Activated CD8-positive, alpha-beta memory T cell treated with anti-CD3 and anti-CD28 coated beads, Interleukin-2, amount 50 U/mL, for 48 hours (primary cell): ENCODE measurements around the gene ZNF318.
"Not testable (repeated sequence)": the region's sequence is repeated elsewhere in the genome, so short reads cannot be mapped to it uniquely, and the experiment has no call there.

Experiments
- DNase-seq: peaks from one replicate; pipeline ENCODE4 v3.0.0-alpha.2; 2020

Gene ZNF318

DNA sequence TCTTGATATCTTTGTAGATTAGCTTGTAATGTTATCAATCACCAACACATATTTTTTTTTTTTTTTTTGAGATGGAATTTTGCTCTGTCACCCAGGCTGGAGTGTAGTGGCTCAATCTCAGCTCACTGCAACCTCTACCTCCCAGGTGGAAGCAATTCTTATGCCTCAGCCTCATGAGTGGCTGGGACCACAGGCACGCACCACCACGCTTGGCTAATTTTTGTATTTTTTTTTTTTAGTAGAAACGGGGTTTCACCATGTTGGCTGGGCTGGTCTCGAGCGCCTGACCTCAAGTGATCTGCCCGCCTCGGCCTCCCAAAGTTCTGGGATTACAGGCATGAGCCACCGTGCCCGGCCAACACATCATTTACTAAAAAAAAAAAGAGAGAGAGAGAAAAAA, 11.4 kb upstream of the ZNF318 start:
- DNase-seq = not testable (repeated sequence)

GRCh38 chr6:43378631-43379030, 9.2 kb upstream of the ZNF318 start:
- DNase-seq = peak; percentile 25

DNA sequence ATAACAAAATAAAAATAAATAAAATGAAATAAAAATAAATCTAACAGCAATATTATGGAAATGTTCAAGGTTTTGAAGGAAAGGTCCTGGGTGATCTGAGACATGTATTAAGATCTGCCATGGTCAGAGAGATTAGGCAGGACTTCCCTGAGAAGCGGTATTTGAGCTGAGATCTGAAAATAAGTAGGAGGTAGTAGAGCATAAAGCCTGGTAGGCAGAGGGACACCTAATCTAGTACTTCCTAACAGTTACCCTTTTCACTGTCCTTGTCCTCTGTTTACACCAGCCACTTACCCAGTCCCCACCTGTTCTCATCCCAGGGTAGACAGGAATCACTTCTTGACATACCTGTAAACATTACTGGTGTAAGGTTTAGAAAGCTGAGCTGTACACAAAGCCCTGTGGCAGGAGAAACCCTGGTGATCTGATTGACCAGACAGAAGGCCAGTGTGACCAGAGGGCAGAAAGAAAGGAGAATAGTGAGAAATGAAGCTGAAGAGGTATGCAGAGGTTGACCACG, 8.3 kb upstream of the ZNF318 start:
- DNase-seq = peak; percentile 12

DNA sequence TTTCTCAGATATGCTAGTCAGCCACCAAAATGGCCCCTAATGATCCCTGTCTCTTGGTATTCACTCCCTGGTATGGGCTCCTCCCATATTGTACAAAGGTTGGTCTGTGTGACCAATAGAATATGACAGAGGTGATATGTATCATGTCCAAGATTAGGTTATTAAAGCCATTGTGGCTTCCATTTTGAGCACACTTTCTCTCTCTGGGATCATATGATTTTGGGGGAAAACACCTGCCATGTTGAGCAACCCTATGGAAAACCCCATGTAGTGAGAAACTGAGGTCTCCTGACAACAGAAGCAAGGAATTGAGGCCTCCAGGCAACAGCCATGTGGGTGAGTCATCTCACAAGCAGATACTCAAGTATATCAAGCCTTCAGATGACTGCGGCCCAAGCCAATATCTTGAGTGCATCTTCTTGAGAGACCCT, 7.1 kb upstream of the ZNF318 start:
- DNase-seq = peak; percentile 57

GRCh38 chr6:43375693-43376092, 6.2 kb upstream of the ZNF318 start:
- DNase-seq = no peak

- no peak for DNase-seq
Observed at GRCh38 chr6:43373252-43373875, 3.9 kb upstream of the ZNF318 start.

DNA sequence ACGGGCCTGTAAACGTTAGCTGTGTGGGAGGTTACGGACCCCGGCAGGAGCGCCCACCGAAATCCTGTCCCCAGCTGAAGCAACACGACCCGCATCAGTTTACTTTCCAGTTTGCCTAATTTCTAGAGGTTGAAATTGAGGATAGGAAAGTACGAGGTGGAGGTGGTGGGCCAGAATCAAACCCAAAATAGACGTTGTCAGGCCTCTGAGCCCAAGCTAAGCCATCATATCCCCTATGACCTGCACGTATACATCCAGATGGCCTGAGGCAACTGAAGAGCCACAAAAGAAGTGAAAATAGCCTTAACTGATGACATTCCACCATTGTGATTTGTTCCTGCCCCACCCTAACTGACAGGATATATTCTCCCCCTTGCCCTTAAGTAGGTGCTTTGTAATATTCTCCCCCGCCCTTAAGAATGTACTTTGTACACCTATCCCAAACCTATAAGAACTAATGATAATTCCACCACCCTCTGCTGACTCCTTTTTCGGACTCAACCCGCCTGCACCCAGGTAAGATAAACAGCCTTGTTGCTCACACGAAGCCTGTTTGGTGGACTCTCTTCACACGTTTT, 645 bp upstream of the ZNF318 start:
- not testable (repeated sequence) for DNase-seq

DNA sequence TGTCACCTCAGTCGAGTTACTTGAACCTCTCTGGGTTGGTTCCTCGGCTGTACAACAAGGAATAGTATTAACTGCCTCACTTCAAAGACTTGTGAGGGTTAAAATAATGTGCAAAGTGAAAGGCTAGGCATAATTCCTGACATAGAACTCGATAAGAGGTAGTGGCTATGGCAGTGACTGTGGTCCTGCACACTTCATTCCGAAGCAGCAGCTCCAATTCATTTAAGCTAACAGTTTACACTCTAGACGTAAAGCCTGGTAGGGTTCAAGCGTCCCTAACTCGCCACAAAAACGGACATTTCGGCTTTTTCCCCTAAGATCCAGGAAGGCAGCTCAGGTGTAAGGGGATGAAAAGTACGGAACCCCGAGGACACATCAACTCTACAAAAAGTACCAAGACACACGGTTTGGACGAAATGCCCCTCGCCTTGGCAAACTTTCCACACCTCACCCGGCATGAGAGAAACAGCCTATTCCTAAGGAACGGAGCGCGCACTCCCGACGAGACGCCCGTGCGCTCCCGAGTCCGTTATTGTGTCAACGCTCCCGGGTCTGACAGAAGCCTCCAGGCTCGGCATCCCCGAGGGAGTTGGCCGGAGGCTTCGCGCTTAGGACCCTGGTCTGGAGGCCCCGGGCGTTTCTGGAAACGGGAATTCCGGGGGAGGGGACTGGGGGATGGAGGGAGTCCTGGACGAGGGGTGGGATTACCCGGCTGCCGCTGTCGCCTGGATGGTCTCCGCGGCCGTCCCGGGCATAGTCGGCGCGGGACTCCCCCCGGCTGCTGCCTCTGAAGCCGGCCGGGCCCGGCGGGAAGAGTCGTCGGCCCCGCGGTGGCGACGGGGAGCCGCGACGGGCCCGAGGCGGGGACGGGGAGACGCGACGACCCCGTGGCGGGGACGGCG, 937 bp downstream of the ZNF318 start:
- peak; percentile 66 for DNase-seq

DNA sequence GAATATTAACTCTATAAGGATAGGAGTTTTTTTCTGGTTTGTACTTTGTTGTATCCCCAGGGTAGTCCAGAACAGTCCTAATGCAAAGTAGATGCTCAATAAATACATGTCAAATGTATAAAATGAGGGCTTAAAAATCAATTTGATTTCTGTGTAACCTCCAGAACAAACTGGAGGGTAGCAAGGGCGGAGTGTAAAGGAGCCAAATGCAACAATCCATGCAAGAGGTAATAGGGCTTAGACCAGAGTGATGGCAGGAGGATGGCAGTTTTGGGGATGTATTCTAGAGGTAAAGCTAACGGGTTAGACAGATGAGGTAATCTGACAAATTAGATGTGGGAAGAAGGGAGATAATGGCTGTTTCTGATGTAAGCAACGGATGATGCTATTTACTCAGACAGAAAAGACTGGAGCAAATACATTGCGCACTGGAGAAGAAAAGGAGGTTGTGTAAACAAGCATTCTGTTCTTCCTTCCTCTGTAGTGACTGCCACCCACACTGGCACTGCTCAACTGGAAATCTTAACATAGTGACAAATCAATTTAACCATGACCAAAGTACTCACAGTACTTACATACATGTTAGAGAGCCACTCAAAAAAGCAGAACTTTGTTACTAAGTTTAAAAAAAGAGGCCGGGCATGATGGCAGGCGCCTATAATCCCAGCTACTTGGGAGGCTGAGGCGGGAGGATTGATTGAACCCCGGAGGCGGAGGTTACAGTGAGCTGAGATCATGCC, 2.0 kb downstream of the ZNF318 start:
- DNase-seq = no peak

- no peak for DNase-seq
Observed at GRCh38 chr6:43361269-43361668, 8.2 kb downstream of the ZNF318 start.

GRCh38 chr6:43359831-43360230, 9.6 kb downstream of the ZNF318 start:
- DNase-seq = no peak

DNA sequence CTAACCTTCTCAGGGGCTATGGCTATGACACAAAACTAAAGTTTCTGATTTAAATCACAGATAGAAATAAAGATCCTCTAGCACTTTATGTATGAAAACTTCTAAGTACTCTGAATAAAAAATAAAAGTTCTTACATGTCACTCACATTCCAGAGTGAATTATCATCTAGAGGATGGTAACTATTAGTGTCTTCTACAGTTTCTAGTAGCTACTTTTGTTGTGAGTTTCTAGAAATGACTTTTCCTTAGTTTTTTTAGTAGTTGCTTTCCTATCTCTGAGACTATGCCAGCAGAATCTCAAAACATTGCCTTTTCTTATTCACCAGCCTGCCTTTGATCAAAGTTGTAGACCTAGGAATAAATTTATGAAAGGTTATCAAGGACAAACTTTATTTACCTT, 10.1 kb downstream of the ZNF318 start:
- DNase-seq = no peak

GRCh38 chr6:43355862-43356590, 13.4 kb downstream of the ZNF318 start:
- DNase-seq = no peak

DNA sequence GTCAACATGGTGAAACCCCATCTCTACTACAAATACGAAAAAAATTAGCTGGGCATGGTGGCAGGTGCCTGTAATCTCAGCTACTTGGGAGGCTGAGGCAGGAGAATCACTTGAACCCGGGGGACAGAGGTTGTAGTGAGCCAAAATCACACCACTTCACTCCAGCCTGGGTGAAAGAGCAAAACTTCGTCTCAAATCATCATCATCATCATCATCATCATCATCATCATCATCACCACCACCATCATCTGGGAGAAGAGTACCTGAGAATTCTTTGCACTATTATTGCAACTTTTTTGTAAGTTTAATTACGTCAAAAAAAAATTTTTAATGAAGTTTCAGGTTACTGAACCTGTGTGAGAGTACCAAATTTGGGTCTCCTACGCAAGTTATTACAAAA, 17.5 kb downstream of the ZNF318 start:
- DNase-seq = not testable (repeated sequence)

DNA sequence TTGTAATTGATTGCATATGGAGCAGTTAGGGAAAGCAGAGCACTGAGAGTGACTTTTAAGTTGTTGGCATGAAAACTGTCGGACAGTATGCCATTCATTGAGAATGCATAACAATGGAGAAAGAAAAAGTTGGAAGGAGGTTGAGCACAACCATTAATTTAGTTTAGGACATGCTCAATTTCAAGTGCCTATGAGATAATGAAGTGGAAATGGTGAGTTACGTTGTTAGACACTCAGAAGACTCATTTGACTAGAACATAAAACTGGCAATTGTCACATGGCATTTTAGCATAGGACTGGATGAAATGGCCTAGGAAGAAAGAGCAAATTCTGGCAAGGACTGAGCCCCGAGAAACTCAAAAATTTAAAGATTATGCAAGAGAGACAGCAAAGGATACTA, 22.0 kb downstream of the ZNF318 start:
- no peak for DNase-seq

GRCh38 chr6:43347021-43347420, 22.4 kb downstream of the ZNF318 start:
- no peak for DNase-seq

GRCh38 chr6:43346243-43346642, 23.2 kb downstream of the ZNF318 start:
- not testable (repeated sequence) for DNase-seq

DNA sequence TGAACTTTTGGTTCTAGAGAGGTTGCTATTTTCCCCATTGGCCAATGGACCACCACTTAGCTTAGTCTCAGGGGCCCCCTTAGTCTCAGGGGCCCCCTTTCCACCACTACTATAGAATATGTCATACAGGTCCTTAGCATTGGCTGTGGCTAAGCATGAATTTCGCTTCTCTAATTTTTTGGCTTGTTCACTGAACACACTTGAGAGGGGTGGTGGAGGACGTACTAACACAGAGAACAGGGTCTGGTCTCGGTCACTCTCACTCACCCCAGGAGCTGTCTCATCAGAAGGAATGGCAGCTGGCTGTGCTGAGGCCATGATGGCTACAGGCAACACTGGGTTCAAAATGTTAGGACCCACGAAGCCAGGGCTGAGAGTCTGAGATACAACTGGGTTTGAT, 30.3 kb downstream of the ZNF318 start:
- DNase-seq = no peak

GRCh38 chr6:43338243-43338642, 31.2 kb downstream of the ZNF318 start:
- no peak for DNase-seq

DNA sequence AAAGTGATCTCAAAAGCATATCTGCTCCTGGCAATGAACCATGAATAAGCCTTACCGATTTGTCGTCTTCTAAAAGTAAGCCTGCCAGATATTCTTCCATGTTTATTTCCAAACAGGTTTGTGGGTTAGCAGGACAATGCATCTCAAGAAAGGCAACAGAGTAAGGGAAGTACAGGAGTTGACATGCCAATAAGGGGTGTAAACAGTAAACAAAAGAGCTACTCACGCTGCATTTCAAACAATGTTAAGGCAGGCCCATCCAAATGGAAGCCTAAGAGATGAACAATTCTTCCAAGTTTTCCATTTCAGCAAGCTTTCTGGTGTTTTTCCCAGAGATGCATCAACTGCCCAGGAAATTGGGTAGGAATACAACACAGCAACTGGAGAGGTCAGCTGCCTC, 33.1 kb downstream of the ZNF318 start:
- DNase-seq = no peak

DNA sequence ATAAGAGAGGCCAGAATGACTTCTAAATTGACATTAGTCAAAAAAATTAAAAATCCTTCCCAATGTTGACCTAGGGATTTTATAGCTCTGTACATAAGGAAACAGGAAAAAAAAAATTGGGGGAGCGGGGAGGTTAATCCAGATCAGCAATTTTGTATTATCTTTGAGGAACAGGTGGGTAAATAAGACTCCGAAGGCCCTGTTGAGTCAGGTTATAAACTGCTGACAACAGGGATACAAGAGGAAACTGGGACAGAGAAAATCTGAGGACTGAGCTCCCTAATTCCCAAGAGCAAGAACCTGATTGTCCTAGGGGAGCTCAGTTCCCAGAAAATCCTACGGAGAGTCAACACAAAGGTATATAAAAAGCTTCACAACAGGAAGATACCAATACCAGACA, 34.0 kb downstream of the ZNF318 start:
- DNase-seq = no peak

DNA sequence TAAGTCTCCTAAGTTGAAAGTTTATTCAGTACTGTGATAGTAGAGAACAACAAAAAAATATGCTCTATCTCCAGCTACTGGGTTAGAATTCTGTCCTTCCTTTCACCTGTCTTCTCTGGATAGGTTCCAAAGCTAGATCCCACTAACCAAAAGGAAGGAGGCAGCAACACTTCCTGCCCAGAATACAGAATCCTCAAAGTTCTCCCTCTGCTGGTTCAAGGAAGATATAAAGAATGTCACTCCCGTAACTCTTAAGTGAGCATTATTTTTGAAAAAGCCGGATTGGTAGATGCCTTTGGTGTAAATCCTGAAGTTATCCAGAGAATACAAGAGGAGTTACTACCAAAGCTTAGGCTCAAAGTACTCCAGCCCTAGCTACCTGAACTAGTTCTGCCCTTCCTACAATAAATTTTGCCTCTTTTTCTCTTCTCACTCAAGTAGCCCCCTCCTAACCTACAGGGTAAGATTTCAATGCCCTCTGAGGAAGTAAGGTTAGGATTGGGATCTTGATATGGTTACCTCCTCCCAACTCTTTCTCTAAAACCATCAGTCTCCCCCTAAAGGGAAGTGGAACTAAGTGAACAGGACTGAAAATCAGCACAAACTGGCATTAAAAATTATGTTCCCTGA, 34.9 kb downstream of the ZNF318 start:
- DNase-seq = no peak
